CD4-positive, alpha-beta T cell treated with Interleukin-6 for 4 hours (primary cell): ENCODE results near the gene KRT83.
"Not testable (repeated sequence)": the region's sequence is repeated elsewhere in the genome, so short reads cannot be mapped to it uniquely, and the experiment has no call there.

ENCODE experiments used
- DNase-seq: peaks from one replicate; pipeline ENCODE4 v3.0.0-alpha.2; 2020; ENCODE audit warnings: mixed read lengths

The KRT83 gene

DNA sequence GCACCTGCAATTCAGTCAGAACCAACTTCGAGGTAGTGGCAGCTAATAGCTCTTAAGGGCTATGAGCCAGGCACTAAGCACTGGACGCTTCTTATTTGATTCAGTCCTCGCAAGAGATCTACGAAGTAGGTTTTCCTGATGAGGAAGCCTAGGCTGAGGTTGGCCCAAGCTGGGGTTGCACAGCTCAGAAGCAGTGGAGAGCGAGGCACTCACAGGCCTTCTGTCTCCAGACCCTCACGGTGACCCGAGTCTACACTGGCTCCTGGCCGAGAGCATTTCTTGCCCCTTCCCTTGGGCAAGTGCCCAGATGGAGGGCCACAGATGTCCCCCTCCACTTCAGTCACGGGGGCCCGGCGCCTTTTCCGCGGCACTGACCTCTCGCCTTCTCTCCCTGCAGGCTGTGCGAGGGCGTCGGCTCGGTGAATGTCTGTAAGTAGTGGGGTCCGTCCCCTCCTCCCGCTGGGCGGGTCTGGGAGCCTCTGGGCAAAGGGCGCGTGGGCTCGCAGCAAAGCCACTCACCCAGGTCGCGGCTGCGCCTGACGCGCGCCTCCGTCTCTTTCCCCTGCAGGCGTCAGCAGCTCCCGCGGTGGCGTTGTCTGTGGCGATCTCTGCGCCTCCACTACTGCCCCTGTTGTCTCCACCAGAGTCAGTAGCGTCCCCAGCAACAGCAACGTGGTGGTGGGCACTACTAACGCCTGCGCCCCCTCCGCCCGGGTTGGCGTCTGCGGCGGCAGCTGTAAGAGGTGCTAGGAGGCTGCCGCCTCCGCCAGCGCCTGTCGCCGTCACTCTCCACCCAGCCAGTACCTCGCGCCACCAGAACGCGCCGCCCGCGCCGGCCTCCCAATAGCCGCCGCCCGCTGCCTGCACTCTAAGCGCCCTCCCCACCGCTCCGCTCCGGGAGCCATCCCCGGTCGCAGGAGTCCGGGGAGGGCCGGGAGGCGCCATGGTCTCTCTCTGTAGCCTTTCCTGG, 13.1 kb downstream of the KRT83 start:
- no peak for DNase-seq

DNA sequence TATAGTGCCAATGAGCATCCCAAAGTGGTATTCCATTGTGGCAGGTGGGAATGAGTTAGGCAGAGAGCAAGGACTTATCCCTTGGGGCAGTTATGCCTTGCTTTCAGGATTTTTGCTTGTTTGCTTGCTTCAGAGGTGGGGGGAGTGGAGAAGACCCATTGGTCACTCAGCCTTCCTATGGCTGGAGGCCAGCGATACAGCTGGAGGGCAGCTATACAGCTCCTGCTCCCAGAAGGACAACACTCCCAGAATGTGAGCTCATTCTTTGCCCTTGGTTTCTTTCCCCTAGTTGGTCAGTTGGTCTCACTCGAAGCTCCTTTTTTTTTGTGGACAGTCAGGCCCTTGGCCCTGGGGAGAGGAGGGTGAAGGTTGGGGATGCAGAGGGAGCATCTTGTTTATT, 14.5 kb downstream of the KRT83 start:
- no peak for DNase-seq

DNA sequence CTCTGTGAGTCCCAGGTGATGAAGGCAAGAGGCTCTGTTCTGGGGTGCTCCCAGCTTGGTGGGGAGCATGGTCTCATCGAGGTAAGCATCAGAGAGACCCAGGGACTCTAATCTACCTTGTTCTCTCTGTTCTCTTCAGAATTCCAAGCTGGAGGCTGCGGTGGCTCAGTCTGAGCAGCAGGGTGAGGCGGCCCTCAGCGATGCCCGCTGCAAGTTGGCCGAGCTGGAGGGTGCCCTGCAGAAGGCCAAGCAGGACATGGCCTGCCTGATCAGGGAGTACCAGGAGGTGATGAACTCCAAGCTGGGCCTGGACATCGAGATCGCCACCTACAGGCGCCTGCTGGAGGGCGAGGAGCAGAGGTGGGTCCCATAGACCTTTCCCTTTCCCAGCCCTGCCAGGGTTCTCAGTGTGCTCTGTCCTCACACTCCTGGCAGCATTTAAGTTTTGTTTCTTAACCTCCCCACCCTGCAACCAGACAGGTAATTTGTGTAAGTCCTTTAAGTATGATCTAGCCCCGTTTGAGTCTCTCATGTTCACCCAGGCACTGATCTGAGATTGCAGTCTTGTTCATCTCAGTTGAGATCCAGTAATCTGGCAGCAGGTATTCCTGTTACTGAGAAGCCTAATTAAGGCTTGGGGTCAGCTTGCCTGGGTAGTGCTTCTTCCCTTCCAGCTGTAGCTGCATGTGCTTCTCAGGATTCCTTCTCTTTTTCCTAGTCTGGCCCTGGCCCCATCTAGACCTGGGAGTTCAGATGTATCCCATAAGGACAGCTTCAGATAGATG, 15.1 kb downstream of the KRT83 start:
- no peak for DNase-seq

DNA sequence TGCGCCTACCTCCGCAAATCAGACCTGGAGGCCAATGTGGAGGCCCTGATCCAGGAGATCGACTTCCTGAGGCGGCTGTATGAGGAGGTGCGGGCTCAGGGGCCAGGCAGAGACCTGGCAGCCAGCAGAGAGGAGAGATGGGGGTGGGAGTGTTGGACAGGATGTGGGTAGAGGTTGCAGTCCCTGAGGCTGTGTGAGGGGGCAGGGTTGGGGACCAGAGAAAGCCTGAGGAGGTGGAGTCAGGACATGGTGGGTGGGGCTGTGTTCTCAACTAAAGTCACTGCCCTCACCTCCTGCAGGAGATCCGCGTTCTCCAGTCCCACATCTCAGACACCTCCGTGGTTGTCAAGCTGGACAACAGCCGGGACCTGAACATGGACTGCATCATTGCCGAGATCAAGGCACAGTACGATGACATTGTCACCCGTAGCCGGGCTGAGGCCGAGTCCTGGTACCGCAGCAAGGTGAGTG, 16.2 kb downstream of the KRT83 start:
- not testable (repeated sequence) for DNase-seq

DNA sequence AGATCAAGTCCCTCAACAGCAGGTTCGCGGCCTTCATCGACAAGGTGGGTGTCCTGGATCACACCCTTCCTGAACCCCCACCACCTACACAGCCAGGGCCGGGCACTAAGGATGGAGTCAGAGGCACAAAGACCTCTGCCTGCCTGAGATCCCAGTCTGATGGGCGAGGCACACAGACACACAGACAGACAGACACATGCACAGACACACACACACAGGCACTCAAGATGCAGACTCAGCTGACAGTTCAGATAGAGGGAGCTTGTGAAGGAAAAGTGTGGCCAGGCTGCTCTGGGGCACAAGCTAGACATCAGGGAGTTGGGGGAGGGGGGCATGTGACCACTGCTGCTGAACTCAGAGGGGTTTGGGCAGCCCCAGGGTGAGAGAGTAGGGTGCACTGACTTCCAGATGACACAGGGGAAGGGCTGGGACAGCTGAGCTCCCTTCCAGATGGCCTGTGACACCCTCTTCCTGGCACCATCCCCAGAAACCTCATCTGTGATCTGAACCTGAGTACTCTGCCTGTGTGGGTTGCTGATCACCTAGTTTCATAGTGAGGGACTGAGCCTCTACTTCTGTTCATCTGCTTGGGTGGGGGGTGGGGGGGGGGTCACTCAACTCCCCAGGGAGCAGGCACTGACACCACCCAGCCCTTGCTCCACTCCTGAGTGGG, 18.8 kb downstream of the KRT83 start:
- not testable (repeated sequence) for DNase-seq

DNA sequence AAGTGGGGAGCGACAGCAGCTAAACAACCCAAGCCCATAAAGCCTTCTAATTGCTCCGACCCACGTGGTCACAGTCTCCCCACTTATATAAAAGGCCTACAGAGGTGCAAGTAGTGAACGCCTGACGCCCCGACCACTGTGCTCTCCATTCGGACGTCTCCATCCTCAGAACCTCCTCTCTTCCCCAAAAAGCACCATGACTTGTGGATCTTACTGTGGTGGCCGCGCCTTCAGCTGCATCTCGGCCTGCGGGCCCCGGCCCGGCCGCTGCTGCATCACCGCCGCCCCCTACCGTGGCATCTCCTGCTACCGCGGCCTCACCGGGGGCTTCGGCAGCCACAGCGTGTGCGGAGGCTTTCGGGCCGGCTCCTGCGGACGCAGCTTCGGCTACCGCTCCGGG, 19.5 kb downstream of the KRT83 start:
- DNase-seq, result not testable (repeated sequence)

- no peak for DNase-seq
Observed at GRCh38 chr12:52300796-52301691, 20.2 kb downstream of the KRT83 start.

GRCh38 chr12:52298677-52299190, 22.5 kb downstream of the KRT83 start:
- DNase-seq, result no peak

- DNase-seq, result no peak
Observed at GRCh38 chr12:52296572-52297215, 24.5 kb downstream of the KRT83 start.

- DNase-seq, result no peak
Observed at GRCh38 chr12:52295663-52296062, 25.5 kb downstream of the KRT83 start.

GRCh38 chr12:52294803-52295202, 26.4 kb downstream of the KRT83 start:
- no peak for DNase-seq

DNA sequence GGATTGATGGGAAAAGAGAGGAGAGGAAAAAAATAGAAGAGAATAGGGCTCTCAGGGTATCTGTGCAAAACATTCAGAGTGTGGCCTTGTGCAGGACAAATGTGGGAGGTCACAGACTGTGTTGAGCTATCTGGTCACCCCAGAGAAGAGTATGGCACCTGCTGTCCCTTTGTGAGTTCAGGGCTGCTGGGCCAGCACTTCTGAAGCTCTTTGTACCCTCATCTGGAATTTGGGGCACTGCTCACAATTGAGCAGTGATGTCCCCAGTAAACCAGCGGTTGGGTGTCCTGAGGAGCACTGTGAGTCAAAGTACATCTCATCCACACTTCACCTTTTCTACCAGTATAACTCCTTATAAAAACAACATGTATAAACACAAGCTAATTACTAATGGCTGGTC, 27.3 kb downstream of the KRT83 start:
- DNase-seq, result no peak

- DNase-seq, result no peak
Observed at GRCh38 chr12:52291267-52291935, 29.8 kb downstream of the KRT83 start, which contains the start of gene KRT81. KRT81 (minus strand) TSS chr12:52291534; CDS start chr12:52291465, 69 bp downstream.

GRCh38 chr12:52290483-52291134, 30.6 kb downstream of the KRT83 start:
- not testable (repeated sequence) for DNase-seq

DNA sequence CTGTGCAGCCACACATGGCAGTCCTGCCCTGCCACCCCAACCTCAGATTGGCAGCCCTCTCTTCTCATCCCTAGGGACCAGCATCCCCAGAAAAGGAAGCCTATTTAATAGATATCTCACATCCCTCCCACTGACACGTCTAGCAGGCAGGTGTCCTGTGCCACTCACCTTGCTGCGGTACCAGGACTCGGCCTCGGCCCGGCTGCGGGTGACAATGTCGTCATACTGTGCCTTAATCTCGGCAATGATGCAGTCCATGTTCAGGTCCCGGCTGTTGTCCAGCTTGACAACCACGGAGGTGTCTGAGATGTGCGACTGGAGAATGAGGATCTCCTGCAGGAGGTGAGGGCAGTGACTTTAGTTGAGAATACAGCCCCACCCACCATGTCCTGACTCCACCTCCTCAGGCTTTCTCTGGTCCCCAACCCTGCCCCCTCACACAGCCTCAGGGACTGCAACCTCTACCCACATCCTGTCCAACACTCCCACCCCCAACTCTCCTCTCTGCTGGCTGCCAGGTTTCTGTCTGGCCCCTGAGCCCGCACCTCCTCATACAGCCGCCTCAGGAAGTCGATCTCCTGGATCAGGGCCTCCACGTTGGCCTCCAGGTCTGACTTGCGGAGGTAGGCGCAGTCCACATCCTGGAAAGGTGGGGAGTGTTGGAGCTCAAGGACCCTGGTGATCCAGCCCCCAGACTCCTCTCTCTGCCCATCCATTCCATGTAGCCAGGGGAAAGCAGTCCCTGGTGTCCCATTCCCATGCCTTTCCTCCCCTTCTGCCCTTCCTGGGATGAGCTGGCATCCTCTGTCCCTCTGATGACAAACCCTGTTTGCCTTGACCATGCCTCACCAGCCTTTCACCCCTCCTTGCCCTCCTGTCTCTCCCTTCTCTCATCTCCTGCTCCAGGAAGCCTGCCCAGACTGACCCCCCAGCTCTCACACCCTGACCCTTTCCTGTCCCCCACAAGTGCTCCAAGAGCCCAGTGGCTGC, 33.1 kb downstream of the KRT83 start:
- not testable (repeated sequence) for DNase-seq

DNA sequence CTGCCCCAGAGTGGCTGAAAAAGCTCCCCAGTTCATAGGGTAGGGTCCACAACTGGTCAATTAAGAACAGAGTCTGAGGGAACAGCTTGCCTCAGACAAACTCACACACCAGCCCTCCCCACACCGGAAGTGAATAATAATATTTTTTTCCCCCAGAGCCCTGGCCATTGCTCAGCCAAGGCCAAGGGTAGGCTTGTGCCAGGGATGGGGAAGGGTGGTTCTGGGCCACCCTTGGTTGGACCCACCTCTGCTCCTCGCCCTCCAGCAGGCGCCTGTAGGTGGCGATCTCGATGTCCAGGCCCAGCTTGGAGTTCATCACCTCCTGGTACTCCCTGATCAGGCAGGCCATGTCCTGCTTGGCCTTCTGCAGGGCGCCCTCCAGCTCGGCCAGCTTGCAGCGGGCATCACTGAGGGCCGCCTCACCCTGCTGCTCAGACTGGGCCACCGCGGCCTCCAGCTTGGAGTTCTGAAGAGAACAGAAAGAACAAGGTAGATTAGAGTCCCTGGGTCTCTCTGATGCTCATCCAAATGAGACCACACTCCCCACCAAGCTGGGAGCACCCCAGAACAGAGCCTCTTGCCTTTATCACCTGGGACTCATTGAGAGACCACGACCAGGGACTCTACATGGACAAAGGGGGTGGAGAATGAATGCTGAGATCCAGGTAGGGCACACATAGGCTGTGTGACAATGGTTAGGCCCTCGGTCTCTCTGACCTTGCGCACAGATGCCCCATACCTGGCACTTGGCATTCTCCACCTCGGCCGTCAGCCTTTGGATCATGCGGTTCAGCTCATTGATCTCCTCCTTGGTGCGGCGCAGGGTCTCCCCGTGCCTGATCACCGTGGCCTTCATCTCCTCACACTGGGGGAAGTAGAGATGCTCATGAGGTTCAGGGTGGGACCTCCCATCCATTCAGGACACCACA, 34.1 kb downstream of the KRT83 start:
- DNase-seq, result not testable (repeated sequence)

GRCh38 chr12:52285851-52286530, 35.2 kb downstream of the KRT83 start:
- no peak for DNase-seq
